OCI-LY1 (cell line): ENCODE results near the gene GHRL.

Source experiments
- H2AFZ ChIP-seq: fragments of 200-600 bp; sonication (generic), shearing (Covaris generic); 2 replicates; pipeline ENCODE4 v1.6.0; 2014; ENCODE audit warnings: antibody characterized with exemption, mild to moderate bottlenecking, low read length
- H3F3A ChIP-seq: fragments of 200-600 bp; sonication (generic), shearing (Covaris generic); 2 replicates; pipeline ENCODE4 v1.6.0; 2014; ENCODE audit warnings: mild to moderate bottlenecking, antibody characterized with exemption, low read length, moderate library complexity; ENCODE audit not compliant: insufficient read depth
- H3K27ac ChIP-seq: fragments of 200-600 bp; sonication (generic); 2 replicates; pipeline ENCODE4 v1.5.1; 2014; ENCODE audit warnings: low read length, mixed run types, mild to moderate bottlenecking, low read depth; ENCODE audit not compliant: poor library complexity, severe bottlenecking
- H3K27me3 ChIP-seq: fragments of 200-600 bp; sonication (generic); 2 replicates; pipeline ENCODE4 v1.6.0; 2014; ENCODE audit warnings: antibody characterized with exemption, mild to moderate bottlenecking, low read length, moderate library complexity; ENCODE audit not compliant: insufficient read depth
- H3K36me3 ChIP-seq: fragments of 200-600 bp; sonication (generic); 2 replicates; pipeline ENCODE4 v1.6.1; 2014; ENCODE audit warnings: mild to moderate bottlenecking, antibody characterized with exemption, low read length, moderate library complexity, mixed read lengths; ENCODE audit not compliant: insufficient read depth
- H3K4me1 ChIP-seq: fragments of 200-600 bp; sonication (generic); 2 replicates; pipeline ENCODE4 v1.5.1; 2014; ENCODE audit warnings: mild to moderate bottlenecking, low read length, moderate library complexity; ENCODE audit not compliant: insufficient read depth, severe bottlenecking
- H3K4me2 ChIP-seq: fragments of 200-600 bp; sonication (generic), shearing (Covaris generic); 2 replicates; pipeline ENCODE4 v1.6.1; 2014; ENCODE audit warnings: low read length
- H3K4me3 ChIP-seq: fragments of 200-600 bp; sonication (generic); 2 replicates; pipeline ENCODE4 v1.5.1; 2014; ENCODE audit warnings: low read length, low read depth, mild to moderate bottlenecking, mixed read lengths; ENCODE audit not compliant: poor library complexity, severe bottlenecking
- H3K79me2 ChIP-seq: fragments of 200-600 bp; shearing (Covaris generic); 2 replicates; pipeline ENCODE4 v1.6.1; 2016; ENCODE audit warnings: mixed run types, low read length, mixed read lengths; ENCODE audit not compliant: insufficient read depth
- H3K9ac ChIP-seq: fragments of 200-600 bp; sonication (generic), shearing (Covaris generic); 2 replicates; pipeline ENCODE4 v1.6.1; 2014; ENCODE audit warnings: mild to moderate bottlenecking, low read length, mixed read lengths
- H3K9me2 ChIP-seq: fragments of 200-600 bp; sonication (generic), shearing (Covaris generic); 2 replicates; pipeline ENCODE4 v1.6.1; 2014; ENCODE audit warnings: low read depth, mild to moderate bottlenecking, low read length, mixed read lengths
- H3K9me3 ChIP-seq: fragments of 200-600 bp; shearing (Covaris generic); 2 replicates; pipeline ENCODE4 v1.6.1; 2014; ENCODE audit warnings: low read length, mixed read lengths
- H4K20me1 ChIP-seq: fragments of 200-600 bp; sonication (generic), shearing (Covaris generic); 2 replicates; pipeline ENCODE4 v1.6.0; 2016; ENCODE audit warnings: mild to moderate bottlenecking, low read length; ENCODE audit not compliant: insufficient read depth
- EZH2 ChIP-seq: fragments of 200-600 bp; sonication (generic), shearing (Covaris generic); IDR thresholded peaks from 2 replicates; pipeline ENCODE4 v1.8.0; 2017; ENCODE audit warnings: borderline replicate concordance, mixed run types, mild to moderate bottlenecking, antibody characterized with exemption, low read length, moderate library complexity, mixed read lengths
- TF ChIP-seq, protein P1 (sequence below): fragments of 200-600 bp; sonication (generic), shearing (Covaris generic); IDR thresholded peaks from 2 replicates; pipeline ENCODE4 v1.5.1; 2017; ENCODE audit warnings: mild to moderate bottlenecking, antibody characterized with exemption, low read length, moderate library complexity, mixed read lengths

GHRL gene

DNA sequence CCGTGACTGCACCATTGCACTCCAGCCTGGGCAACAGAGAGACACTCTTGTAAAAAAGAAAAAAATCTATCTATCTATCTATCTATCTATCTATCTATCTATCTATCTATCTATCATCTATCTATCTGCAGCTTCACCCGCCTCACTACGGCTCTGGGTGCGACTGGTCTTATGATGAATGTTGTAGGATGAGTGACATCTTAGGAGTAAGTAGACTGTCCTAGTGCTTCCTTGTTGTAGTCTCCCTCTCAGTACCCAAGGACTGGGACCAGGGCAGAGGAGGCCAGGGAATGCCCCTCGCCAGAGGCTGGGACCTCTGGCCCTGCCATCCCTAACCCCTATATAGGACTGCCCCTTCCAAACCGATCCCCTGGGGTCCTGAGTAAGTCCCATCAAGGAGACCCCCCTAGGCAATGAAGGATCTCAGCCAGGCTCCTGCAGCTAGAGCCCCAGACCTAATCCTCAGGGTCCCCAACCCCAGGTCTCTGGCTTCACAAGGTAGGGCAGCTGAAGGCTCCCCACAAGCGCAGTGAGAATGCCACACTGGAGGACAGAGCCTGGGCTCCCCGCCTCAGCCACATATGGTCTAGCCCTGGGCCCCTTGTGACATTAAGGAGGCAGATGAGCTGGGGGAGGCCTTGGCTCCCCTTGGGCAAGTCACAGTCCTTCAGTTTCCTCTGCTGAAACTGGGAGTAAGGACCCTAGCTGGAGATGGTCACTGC, 29.0 kb upstream of the GHRL start:
- Histone ChIP-seq H3K9me3 (no peaks in the 10 kb centered on the region), H3K9me2 (no peaks in the 10 kb centered on the region), H3K4me3 (no peak overlapping the region), H3K4me1 (peaks cover 15% of the 10 kb centered on the region), H3K4me2 (no peak overlapping the region), H4K20me1 (no peaks in the 10 kb centered on the region), H3K27me3 (no peaks in the 10 kb centered on the region), H3K79me2 (peaks cover 17% of the 10 kb centered on the region), H3K36me3 (peaks cover 20% of the 10 kb centered on the region; the same call in 1 of the 2 replicates), H3K9ac (no peak overlapping the region), H3F3A (no peaks in the 10 kb centered on the region), H3K27ac (no peak overlapping the region), H2AFZ (no peak overlapping the region)
- TF ChIP-seq, protein P1, sequence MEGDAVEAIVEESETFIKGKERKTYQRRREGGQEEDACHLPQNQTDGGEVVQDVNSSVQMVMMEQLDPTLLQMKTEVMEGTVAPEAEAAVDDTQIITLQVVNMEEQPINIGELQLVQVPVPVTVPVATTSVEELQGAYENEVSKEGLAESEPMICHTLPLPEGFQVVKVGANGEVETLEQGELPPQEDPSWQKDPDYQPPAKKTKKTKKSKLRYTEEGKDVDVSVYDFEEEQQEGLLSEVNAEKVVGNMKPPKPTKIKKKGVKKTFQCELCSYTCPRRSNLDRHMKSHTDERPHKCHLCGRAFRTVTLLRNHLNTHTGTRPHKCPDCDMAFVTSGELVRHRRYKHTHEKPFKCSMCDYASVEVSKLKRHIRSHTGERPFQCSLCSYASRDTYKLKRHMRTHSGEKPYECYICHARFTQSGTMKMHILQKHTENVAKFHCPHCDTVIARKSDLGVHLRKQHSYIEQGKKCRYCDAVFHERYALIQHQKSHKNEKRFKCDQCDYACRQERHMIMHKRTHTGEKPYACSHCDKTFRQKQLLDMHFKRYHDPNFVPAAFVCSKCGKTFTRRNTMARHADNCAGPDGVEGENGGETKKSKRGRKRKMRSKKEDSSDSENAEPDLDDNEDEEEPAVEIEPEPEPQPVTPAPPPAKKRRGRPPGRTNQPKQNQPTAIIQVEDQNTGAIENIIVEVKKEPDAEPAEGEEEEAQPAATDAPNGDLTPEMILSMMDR = no peak
- TF ChIP-seq EZH2 = no peak

DNA sequence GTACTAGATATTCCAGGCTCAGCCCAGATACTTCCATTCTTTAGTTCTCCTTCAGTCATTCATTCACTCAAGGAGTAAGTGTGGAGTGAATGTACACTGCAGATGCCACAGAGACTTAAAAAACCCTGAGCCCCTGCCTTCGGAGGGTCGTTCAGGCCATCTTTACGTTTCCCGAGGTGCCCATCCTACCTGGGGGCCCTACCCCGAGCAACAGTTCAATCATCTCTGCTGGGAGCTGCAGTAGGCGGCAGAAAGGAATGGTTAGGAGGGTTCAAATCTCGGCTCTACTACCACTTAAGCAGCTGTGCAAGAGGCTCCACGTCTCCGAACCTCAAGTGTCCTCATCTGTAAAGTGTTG, 27.6 kb upstream of the GHRL start:
- Histone ChIP-seq H3F3A (no peaks in the 10 kb centered on the region), H3K36me3 (peaks cover 35% of the 10 kb centered on the region), H3K27me3 (no peaks in the 10 kb centered on the region), H3K4me3 (peak overlapping the region; percentile 95), H3K9me3 (no peaks in the 10 kb centered on the region), H3K4me1 (peaks cover 15% of the 10 kb centered on the region), H3K79me2 (peaks cover 17% of the 10 kb centered on the region), H4K20me1 (no peaks in the 10 kb centered on the region), H3K9me2 (no peaks in the 10 kb centered on the region), H3K9ac (peak overlapping the region; percentile 93), H2AFZ (no peak overlapping the region), H3K4me2 (peak overlapping the region; percentile 99), H3K27ac (no peak overlapping the region)
- TF ChIP-seq EZH2 = no peak
- TF ChIP-seq, protein P1 = no peak

DNA sequence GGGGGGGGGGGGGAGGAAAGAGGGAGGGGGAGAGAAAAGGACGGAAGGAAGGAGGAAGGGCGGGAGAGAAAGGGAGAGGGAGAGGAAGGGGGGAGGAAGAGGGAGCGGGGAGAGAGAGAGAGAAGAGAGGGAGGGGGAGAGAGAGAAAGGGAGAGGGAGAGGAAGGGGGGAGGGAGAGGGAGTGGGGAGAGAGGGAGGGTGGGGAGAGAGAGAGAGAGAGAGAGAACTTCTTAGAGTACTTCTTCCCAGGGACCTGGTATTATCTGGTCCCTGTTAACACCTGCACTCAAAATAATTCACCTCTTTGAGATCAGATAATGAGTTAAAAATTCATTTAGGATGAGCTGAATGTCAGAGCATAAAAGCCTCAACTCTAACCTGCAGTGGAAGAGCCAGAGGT, 27.1 kb upstream of the GHRL start:
- Histone ChIP-seq H3K79me2 (peaks cover 17% of the 10 kb centered on the region), H2AFZ (no peak overlapping the region), H3K4me2 (peak overlapping the region; percentile 99), H3K27me3 (no peaks in the 10 kb centered on the region), H3K9ac (peak overlapping the region; percentile 93), H3K9me3 (no peaks in the 10 kb centered on the region), H3K4me3 (peak overlapping the region; percentile 95), H3K36me3 (peaks cover 39% of the 10 kb centered on the region), H3K27ac (no peak overlapping the region), H3K9me2 (no peaks in the 10 kb centered on the region), H4K20me1 (no peaks in the 10 kb centered on the region), H3F3A (no peaks in the 10 kb centered on the region), H3K4me1 (peaks cover 15% of the 10 kb centered on the region)
- TF ChIP-seq, protein P1 = no peak
- TF ChIP-seq EZH2 = no peak
